Activated B cell treated with CpG ODN at 0.5 μM for 24 hours (primary cell): ENCODE data around the gene SYNJ2. TPM values are rescaled to one million over a fixed set of nuclear protein-coding genes. Genes with fewer than 3 reads are reported as not detected.

ENCODE experiments used
- ATAC-seq: fragments of 200-7000 bp; cut with Tn5 transposase; one replicate; pipeline ENCODE4 v1.10.0; 2021; ENCODE audit warnings: low read depth, mild to moderate bottlenecking, moderate library complexity
- CTCF ChIA-PET: fragments of 350-600 bp; sonication (Branson Sonifier 250); formaldehyde crosslinking; loops from one replicate; lab custom pipeline; 2021; ENCODE audit warnings: antibody characterized with exemption; lab: Charles Lee
- POLR2A ChIA-PET: fragments of 350-600 bp; sonication (Branson Sonifier 250); formaldehyde crosslinking; loops from one replicate; lab custom pipeline; 2021; ENCODE audit warnings: antibody characterized with exemption; lab: Charles Lee
- DNase-seq: peaks from one replicate; pipeline ENCODE4 v3.0.0; 2022
- H3K27ac Mint-ChIP-seq: one replicate; pipeline ENCODE4 v1.8.0; 2020; ENCODE audit warnings: mixed read lengths
- H3K27me3 Mint-ChIP-seq: one replicate; pipeline ENCODE4 v1.8.0; 2021; ENCODE audit warnings: mixed read lengths
- H3K36me3 Mint-ChIP-seq: one replicate; pipeline ENCODE4 v1.8.0; 2021; ENCODE audit warnings: low read depth, mixed read lengths
- H3K4me1 Mint-ChIP-seq: one replicate; pipeline ENCODE4 v1.8.0; 2021; ENCODE audit warnings: mixed read lengths
- H3K4me3 Mint-ChIP-seq: one replicate; pipeline ENCODE4 v1.8.0; 2020; ENCODE audit warnings: mild to moderate bottlenecking, mixed read lengths
- H3K9me3 Mint-ChIP-seq: one replicate; pipeline ENCODE4 v1.8.0; 2020; ENCODE audit warnings: mixed read lengths
- intact Hi-C: fragments of 100-400 bp; cut with micrococcal nuclease; formaldehyde crosslinking; loops from one replicate; pipeline ENCODE4 v1.15.1; 2024
- total RNA-seq: library from RNA; stranded (reverse); gene quantifications from 2 replicates; pipeline ENCODE4 v1.2.3, GENCODE V29; 2022
- TF ChIP-seq, protein P1 (sequence below): fragments of 200-600 bp; IDR thresholded peaks from one replicate; pipeline ENCODE4 v1.8.0; 2022; ENCODE audit warnings: antibody characterized with exemption, mild to moderate bottlenecking

Gene SYNJ2
- total RNA-seq, 1 donor from 2014 or later, result 25.0 TPM

DNA sequence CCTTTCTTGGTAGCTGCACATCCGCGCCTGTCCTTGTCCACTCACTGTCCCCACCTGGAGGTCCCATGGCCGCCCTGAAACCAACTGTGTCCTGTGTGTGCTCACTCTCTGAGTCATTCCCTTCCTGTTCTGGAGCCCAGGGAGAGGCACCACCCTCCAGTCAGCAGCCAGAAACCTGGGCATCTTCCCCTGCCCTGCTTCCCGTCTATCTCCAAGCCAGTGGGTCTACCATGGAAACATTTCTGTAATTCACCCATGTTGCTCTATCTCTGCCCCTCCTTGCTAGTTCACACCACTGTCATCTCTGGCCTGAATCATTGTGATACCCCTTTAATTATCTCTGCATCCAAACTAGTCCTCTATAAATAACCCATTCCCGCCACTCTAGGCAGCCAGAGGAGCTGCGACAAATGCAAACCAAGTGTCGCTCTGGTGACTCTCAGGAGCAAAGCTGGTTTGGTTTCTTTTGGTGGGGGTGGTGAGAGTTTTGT lies 28.8 kb upstream of the SYNJ2 start:
- Mint-ChIP-seq H3K4me3 (no peak overlapping the region), H3K27me3 (peaks cover 4% of the 10 kb centered on the region), H3K9me3 (peaks cover 21% of the 10 kb centered on the region), H3K4me1 (no peaks in the 10 kb centered on the region), H3K36me3 (no peaks in the 10 kb centered on the region), H3K27ac (no peak overlapping the region)
- intact Hi-C loops, result no loop called here
- ChIA-PET POLR2A (interaction anchor here (0.6 kb wide), 1 partner anchor 629 kb away, joined by 3 read pairs; no protein-coding TSS in a partner anchor), CTCF (no interaction called here)
- DNase-seq, result no peak
- TF ChIP-seq, protein P1, sequence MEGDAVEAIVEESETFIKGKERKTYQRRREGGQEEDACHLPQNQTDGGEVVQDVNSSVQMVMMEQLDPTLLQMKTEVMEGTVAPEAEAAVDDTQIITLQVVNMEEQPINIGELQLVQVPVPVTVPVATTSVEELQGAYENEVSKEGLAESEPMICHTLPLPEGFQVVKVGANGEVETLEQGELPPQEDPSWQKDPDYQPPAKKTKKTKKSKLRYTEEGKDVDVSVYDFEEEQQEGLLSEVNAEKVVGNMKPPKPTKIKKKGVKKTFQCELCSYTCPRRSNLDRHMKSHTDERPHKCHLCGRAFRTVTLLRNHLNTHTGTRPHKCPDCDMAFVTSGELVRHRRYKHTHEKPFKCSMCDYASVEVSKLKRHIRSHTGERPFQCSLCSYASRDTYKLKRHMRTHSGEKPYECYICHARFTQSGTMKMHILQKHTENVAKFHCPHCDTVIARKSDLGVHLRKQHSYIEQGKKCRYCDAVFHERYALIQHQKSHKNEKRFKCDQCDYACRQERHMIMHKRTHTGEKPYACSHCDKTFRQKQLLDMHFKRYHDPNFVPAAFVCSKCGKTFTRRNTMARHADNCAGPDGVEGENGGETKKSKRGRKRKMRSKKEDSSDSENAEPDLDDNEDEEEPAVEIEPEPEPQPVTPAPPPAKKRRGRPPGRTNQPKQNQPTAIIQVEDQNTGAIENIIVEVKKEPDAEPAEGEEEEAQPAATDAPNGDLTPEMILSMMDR, result no peak
- ATAC-seq, result no peak

DNA sequence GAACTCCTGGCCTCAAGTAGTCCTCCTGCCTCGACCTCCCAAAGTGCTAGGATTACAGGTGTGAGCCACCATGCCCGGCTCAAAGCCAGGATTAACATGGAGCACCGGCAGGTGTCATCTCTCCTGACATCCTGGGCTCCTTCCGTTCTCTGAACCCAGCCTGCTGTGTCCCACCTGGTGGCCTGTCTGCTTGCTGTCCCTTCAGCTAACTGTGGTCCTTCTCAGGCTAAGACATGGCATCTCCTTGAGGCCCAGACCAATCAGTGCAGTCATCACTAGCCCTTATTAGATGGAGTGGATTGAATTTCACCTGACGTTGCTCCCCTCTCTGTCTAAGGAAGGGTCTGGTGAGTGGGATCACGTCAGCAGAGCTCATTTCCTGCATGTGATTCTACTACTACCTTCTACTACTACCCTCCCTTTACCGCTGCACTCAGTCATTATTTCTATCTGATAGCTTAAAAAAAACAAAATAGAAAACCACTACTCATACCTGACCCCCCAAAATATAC lies 28.0 kb upstream of the SYNJ2 start:
- Mint-ChIP-seq H3K27me3 (peaks cover 4% of the 10 kb centered on the region), H3K4me1 (no peaks in the 10 kb centered on the region), H3K9me3 (peaks cover 25% of the 10 kb centered on the region), H3K27ac (no peak overlapping the region), H3K4me3 (no peak overlapping the region), H3K36me3 (peaks cover 1% of the 10 kb centered on the region)
- ChIA-PET CTCF (no interaction called here), POLR2A (no interaction called here)
- intact Hi-C loops, result no loop called here
- DNase-seq (no peak), ATAC-seq (no peak)
- TF ChIP-seq, protein P1, result no peak

DNA sequence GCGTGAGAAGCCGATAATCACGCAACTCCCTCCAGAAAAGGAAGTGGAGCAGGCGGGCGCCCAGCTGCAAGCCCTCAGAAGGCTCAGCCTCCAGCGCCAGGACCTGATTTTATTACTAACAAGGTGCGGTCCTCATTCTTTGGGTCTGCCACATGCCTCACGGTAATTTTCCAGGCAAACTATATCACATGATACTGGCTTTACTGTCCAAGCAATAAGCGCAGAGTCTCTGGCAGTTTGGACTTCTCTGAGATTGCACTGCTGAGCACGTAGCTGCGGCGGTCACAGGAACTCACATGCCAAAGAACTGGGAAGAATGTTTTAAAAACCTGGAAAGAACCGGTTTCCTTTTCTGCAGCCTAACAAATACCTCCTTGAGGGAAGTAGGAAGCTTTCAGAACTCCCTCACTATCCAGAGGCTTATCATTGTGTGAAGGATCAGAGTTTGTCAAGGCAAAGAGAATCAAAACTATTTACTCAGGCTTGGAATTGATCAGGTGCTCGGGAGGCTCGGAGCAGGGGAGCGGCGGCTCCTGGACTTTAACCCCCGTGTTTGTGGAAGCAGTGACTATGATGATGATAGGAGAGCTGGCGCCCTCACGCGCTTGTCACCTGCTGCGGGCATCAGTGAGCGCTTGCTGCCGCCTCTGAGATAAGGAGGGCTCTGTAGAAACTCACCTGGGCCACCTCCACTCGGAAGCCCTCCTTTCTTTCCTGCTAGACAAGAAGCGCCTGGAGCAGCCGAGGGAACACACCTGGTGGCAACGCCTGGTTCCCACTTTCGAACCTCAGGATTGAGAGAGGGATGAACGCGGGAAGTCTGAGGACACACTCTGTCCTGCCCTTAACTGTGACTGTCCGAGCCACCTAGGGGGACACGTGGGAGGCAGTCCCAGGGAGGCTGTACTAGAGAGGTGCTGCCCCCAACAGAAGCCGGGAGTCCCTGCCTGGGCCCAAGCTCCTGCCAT lies 27.2 kb upstream of the SYNJ2 start:
- intact Hi-C loops, result no loop called here
- Mint-ChIP-seq H3K27ac (no peak overlapping the region), H3K4me3 (no peak overlapping the region), H3K27me3 (peaks cover 4% of the 10 kb centered on the region), H3K36me3 (peaks cover 3% of the 10 kb centered on the region), H3K4me1 (no peaks in the 10 kb centered on the region), H3K9me3 (peaks cover 21% of the 10 kb centered on the region)
- TF ChIP-seq, protein P1, result no peak
- ChIA-PET POLR2A (no interaction called here), CTCF (no interaction called here)
- DNase-seq (no peak), ATAC-seq (no peak)

DNA sequence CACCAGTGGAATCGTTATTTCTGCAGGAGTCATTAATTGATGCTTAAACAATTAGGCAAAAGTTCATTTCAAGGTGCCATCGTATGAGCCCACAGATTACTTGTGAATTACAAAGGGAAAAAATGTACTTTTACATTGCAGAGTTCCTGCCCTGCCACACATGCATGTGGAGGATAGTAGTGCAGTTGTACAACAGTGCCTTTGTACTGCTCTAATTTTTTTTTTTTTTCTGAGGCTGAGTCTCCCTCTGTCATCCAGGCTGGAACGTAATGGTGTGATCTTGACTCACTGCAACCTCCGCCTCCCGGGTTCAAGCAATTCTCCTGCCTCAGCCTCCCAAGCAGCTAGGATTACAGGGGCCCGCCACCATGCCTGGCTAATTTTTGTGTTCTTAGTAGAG lies 26.0 kb upstream of the SYNJ2 start:
- Mint-ChIP-seq H3K27me3 (peaks cover 4% of the 10 kb centered on the region), H3K27ac (no peak overlapping the region), H3K36me3 (peaks cover 6% of the 10 kb centered on the region), H3K4me3 (no peak overlapping the region), H3K9me3 (peaks cover 21% of the 10 kb centered on the region), H3K4me1 (no peaks in the 10 kb centered on the region)
- POLR2A ChIA-PET, result no interaction called here
- ATAC-seq (no peak), DNase-seq (no peak)
- TF ChIP-seq, protein P1, result no peak
- CTCF ChIA-PET, result no interaction called here
- intact Hi-C loops, result no loop called here

DNA sequence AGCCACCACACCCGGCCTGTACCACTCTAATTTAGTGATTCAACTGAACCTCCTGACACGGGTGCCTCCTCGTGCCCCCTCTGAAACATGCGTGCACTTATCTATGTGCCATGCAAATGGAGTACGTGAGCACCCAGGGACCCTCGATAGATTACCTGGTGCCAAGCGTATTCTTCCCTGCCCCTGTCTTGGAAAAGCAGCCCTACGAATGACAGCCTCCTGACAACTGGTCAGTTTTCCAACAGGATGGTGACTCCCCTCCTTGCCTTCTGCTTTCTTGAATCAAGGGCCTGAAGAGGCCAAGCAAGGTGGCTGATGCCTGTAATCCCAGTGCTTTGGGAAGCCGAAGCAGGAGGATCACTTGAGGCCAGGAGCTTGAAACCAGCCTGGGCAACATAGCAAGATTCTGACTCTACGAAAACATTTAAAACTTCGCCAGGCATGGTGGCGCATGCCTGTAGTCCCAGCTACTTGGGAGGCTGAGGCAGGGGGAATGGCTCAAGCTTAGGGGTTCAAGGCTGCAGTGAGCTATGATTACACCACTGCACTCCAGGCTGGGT lies 25.4 kb upstream of the SYNJ2 start:
- Mint-ChIP-seq H3K36me3 (peaks cover 6% of the 10 kb centered on the region), H3K27ac (no peak overlapping the region), H3K27me3 (peaks cover 7% of the 10 kb centered on the region), H3K4me3 (no peak overlapping the region), H3K4me1 (no peaks in the 10 kb centered on the region), H3K9me3 (peaks cover 15% of the 10 kb centered on the region)
- ChIA-PET POLR2A (no interaction called here), CTCF (no interaction called here)
- intact Hi-C loops, result no loop called here
- no peak for DNase-seq
- no peak for ATAC-seq
- TF ChIP-seq, protein P1, result no peak
